Activated CD4-positive, alpha-beta memory T cell treated with anti-CD3 and anti-CD28 coated beads for 36 hours (primary cell): ENCODE measurements around the gene TTC7B. TPM values are rescaled to one million over a fixed set of nuclear protein-coding genes. Genes with fewer than 3 reads are reported as not detected.

ENCODE experiments used
- CTCF ChIA-PET: fragments of 350-600 bp; sonication (Branson Sonifier 250); formaldehyde crosslinking; loops from one replicate; lab custom pipeline; 2021; ENCODE audit warnings: antibody characterized with exemption, inconsistent platforms; lab: Charles Lee
- POLR2A ChIA-PET: fragments of 350-600 bp; sonication (Branson Sonifier 250); formaldehyde crosslinking; loops from one replicate; lab custom pipeline; 2021; ENCODE audit warnings: antibody characterized with exemption; lab: Charles Lee
- DNase-seq: peaks from one replicate; pipeline ENCODE4 v3.0.0-alpha.2; 2020
- H3K27ac Mint-ChIP-seq: one replicate; pipeline ENCODE4 v1.8.0; 2021; ENCODE audit warnings: mixed read lengths
- H3K27me3 Mint-ChIP-seq: one replicate; pipeline ENCODE4 v1.8.0; 2021; ENCODE audit warnings: mixed read lengths
- H3K36me3 Mint-ChIP-seq: one replicate; pipeline ENCODE4 v1.8.0; 2021; ENCODE audit warnings: mixed read lengths
- H3K4me1 Mint-ChIP-seq: one replicate; pipeline ENCODE4 v1.8.0; 2021; ENCODE audit warnings: low read depth, mixed read lengths
- H3K4me3 Mint-ChIP-seq: one replicate; pipeline ENCODE4 v1.8.0; 2021; ENCODE audit warnings: mild to moderate bottlenecking, mixed read lengths
- H3K9me3 Mint-ChIP-seq: one replicate; pipeline ENCODE4 v1.8.0; 2021; ENCODE audit warnings: mixed read lengths
- intact Hi-C: fragments of 100-400 bp; cut with micrococcal nuclease; formaldehyde crosslinking; loops from one replicate; pipeline ENCODE4 v1.15.1; 2023
- total RNA-seq, 2 experiments: library from RNA; stranded (reverse); gene quantifications; one replicate each; pipeline ENCODE4 v1.2.3, GENCODE V29; 2021

The TTC7B gene
- total RNA-seq, 2 experiments from 2014 or later: 9.3 to 12.4 TPM

GRCh38 chr14:90559811-90560492, 256.3 kb downstream of the TTC7B start:
- no peak overlapping the region for H3K4me3 Mint-ChIP-seq
- no peaks in the 10 kb centered on the region for H3K36me3 Mint-ChIP-seq
- no peaks in the 10 kb centered on the region for H3K4me1 Mint-ChIP-seq
- intact Hi-C loops: no loop called here
- H3K27me3 Mint-ChIP-seq: no peaks in the 10 kb centered on the region
- no peak overlapping the region for H3K27ac Mint-ChIP-seq
- DNase-seq: no peak
- H3K9me3 Mint-ChIP-seq: no peaks in the 10 kb centered on the region
- ChIA-PET CTCF (no interaction called here), POLR2A (no interaction called here)

DNA sequence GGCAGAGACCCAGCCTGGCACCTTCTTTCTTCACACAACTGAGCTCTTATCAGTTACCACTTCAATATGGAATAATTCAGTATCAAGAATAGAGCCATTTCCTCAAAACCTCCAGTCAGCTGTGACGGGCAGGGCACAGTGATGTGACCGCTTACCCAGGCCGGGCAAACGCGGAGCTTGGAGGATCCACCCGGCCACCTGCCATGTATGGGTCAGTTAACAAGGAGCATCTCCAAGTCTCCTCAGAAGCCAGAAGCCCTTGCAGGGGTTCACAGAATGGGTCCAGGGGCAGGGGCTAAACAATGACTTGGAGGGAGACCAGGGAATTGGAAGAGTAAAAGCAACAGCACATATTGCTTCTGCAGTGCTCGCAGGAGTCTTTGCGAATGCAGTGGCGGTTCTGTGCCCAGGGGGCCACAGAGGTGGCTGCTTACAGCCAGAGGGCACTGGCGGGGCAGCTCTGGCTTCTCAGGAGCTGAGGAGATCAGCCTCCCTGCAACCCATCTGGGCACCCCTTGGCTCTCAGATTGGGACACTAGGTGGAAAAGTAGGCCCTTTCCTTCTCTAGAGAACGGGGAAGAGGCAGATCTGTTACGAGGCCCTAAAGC, 257.1 kb downstream of the TTC7B start:
- POLR2A ChIA-PET: no interaction called here
- Mint-ChIP-seq H3K9me3 (no peaks in the 10 kb centered on the region), H3K36me3 (no peaks in the 10 kb centered on the region), H3K27me3 (no peaks in the 10 kb centered on the region), H3K27ac (no peak overlapping the region), H3K4me1 (no peaks in the 10 kb centered on the region), H3K4me3 (no peak overlapping the region)
- CTCF ChIA-PET: no interaction called here
- DNase-seq: no peak
- intact Hi-C loops: no loop called here

DNA sequence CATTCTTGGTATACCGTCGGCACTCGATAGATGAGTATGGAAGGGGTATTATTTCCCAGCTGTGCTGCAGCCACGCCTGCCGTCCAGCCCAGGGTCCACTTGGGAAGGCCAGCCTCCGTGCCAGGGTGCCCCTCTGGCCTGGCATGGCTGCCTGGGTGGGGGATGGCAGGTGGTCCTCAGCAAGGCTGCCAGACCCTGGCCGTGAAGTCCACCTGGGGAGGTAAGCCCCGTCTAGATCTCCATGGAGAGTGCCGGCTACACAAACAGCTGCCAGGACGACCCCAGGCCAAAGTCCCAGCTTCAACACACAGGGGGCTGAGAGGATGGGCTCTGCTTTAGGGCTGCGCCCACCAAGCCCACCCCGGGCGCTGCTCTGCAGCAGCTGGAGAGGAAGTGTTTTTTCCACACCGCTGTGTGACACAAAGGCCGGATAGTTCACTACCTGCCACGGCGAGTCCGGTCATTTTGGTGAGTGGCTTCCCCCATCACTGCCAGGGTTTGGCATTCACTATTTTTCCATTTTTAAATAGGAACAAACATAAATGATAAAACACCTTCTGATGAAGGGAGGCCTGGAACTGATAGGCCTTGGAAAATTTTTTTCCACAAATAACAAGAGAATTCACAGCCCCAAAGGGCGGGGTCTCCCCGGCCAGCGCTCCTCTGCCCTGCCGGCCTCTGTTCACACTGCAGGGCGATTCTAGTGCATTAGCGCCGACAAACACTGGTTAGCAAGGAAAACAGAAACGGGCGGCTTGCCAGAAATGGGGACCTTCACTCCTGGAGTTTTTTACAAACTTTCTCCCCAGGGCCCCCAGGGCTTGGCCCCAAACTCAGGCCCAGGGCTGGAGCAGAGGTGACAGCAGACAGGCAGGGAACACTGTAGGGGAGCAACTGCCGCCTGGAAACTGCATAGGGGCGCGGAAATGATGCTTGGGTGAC, 257.9 kb downstream of the TTC7B start:
- H3K27me3 Mint-ChIP-seq: no peaks in the 10 kb centered on the region
- H3K4me3 Mint-ChIP-seq: no peak overlapping the region
- CTCF ChIA-PET: no interaction called here
- no peak for DNase-seq
- H3K9me3 Mint-ChIP-seq: no peaks in the 10 kb centered on the region
- H3K36me3 Mint-ChIP-seq: no peaks in the 10 kb centered on the region
- H3K27ac Mint-ChIP-seq: no peak overlapping the region
- intact Hi-C loops: no loop called here
- POLR2A ChIA-PET: no interaction called here
- no peaks in the 10 kb centered on the region for H3K4me1 Mint-ChIP-seq

- Mint-ChIP-seq H3K4me3 (no peak overlapping the region), H3K27me3 (no peaks in the 10 kb centered on the region), H3K9me3 (no peaks in the 10 kb centered on the region), H3K4me1 (no peaks in the 10 kb centered on the region), H3K36me3 (no peaks in the 10 kb centered on the region), H3K27ac (no peak overlapping the region)
- ChIA-PET POLR2A (no interaction called here), CTCF (no interaction called here)
- intact Hi-C loops: no loop called here
- DNase-seq: no peak
Observed at GRCh38 chr14:90557516-90557915, 258.7 kb downstream of the TTC7B start.

DNA sequence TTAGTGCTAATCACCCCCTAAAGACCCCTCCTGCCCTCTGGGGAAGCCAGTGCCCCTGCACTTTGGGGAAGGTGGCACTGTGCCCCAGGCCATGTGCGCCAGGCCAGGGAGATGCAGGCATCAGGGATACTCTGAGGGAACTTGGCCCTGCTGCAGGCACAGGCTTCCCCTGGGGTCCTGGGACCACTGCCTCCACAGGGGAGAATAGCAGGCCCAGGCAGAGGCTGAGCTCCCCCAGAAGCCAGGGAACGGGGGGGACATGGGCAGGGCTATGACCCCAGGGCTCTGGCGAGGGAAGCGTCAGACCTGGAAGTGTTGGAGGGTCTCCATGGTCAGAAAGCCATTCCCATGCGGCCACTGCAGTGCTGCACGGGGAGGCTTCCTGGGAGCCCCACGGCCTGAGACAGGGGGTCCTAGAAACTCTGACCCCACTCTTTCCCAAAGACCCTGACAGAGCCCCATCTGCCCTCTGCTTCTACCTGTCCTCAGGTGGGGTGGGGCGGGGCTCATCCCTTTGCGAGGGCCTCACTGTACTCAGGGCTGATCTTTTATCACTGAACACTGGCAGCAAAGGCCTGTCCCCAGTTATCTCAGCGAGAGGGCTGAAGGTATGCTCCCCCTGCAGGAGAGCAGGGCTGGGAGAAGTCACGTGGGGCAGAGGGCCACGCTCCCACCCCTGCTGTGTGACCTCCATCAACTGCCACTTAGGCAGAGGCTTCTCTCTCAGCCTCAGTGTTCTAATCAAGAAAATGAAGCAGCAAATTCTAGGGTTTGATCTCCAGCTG, 259.4 kb downstream of the TTC7B start:
- Mint-ChIP-seq H3K4me3 (no peak overlapping the region), H3K4me1 (no peaks in the 10 kb centered on the region), H3K27me3 (no peaks in the 10 kb centered on the region), H3K36me3 (no peaks in the 10 kb centered on the region), H3K27ac (no peak overlapping the region), H3K9me3 (no peaks in the 10 kb centered on the region)
- ChIA-PET CTCF (no interaction called here), POLR2A (no interaction called here)
- intact Hi-C loops: no loop called here
- no peak for DNase-seq

DNA sequence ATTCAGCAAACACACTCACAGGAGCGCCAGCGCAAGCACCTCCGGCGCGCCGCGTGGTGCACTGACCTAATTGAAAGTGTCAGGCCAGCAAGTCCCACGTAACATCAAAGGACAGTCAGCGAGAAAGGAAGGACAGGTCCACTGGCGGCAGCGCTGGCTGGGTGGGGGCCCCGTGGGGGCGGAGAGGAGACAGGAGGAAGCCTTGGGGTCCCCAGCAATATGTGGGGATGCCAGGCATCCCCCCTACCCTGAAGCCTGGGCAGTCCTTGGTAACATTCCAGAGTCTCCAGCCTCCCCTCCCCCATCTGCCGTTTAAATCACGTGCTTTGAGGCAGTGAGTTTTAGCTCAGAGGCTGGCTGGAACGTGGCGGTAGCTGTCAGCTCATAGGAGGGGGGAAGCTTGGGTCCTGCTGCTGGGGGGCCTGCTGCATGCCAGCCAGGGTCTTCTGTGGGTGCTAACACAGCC, 260.2 kb downstream of the TTC7B start:
- no peaks in the 10 kb centered on the region for H3K36me3 Mint-ChIP-seq
- no peak overlapping the region for H3K27ac Mint-ChIP-seq

DNA sequence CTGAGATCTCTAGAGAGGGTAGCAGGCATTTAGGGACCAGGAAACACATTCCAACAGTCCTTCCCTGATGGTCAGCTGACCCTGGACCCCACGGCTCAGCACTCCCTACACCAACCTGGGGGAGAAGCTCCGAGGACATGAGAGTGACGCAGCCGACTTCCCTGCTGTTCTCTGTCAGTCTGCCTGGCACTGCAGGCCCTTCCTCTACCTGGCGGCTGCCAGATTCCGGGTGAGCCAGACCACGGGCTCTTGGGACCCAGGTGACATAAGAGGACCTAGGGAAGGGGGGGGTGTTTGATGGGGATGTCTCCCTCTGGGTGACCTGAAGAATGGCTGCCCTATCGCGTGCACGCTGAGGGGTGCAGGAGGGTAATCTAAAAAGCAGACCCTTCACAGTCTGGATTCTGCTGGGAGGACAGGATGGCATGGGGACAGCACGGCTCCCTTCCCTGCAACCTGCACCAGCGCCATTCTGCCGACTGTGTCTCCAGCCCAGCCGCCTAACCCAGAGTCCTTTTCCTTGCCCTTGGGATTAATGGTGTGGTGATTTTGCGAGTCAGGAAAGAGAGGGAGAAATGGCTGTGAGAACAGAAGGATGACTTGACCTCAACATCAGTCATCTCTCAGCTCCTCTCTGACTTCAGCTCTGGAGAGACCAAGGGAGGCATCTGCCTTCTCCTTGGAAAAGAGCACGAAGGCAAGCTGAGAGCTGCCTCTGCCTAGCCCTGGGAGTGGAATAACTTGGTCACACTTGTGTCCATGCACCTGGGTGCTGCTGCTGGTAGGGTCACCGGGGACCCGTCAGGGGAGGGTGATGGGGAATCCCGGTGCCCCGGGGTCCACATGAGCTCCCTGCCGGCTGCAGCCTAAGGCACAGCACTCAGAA, 260.9 kb downstream of the TTC7B start:
- no peaks in the 10 kb centered on the region for H3K9me3 Mint-ChIP-seq
- no peak overlapping the region for H3K27ac Mint-ChIP-seq
- DNase-seq: no peak
- POLR2A ChIA-PET: no interaction called here
- intact Hi-C loops: no loop called here
- no peaks in the 10 kb centered on the region for H3K4me1 Mint-ChIP-seq
- H3K4me3 Mint-ChIP-seq: no peak overlapping the region
- H3K27me3 Mint-ChIP-seq: no peaks in the 10 kb centered on the region
- CTCF ChIA-PET: no interaction called here
- no peaks in the 10 kb centered on the region for H3K36me3 Mint-ChIP-seq

More for the DNA sequence above, 260.2 kb downstream of the TTC7B start:
- intact Hi-C loops: no loop called here
- no peak overlapping the region for H3K4me3 Mint-ChIP-seq
- CTCF ChIA-PET: no interaction called here
- no peaks in the 10 kb centered on the region for H3K4me1 Mint-ChIP-seq
- POLR2A ChIA-PET: no interaction called here
- no peaks in the 10 kb centered on the region for H3K9me3 Mint-ChIP-seq
- DNase-seq: no peak
- H3K27me3 Mint-ChIP-seq: no peaks in the 10 kb centered on the region

DNA sequence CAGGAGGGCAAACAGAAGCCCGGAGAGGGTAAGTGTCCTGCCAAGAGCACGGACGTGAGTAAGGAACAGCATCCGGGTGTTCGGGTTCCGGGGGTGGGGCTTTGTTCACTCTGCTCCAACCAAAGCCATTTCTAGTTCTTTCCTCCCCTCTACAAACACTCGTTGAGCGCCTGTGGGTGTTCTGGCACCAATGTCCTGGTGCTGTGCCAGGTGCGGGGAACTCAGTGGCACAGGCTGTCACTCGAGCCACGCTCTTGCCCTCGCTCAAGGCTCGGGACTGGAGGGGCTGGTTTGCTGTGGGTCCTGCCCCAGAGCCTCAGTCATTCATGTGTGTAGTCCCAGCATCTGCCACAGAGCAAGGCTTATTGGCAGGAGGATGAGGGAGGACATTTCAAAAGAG, 261.9 kb downstream of the TTC7B start:
- no peak for DNase-seq
- no peaks in the 10 kb centered on the region for H3K4me1 Mint-ChIP-seq
- no peaks in the 10 kb centered on the region for H3K9me3 Mint-ChIP-seq
- H3K27ac Mint-ChIP-seq: no peak overlapping the region
- H3K4me3 Mint-ChIP-seq: no peak overlapping the region
- CTCF ChIA-PET: no interaction called here
- H3K27me3 Mint-ChIP-seq: no peaks in the 10 kb centered on the region
- intact Hi-C loops: no loop called here
- POLR2A ChIA-PET: no interaction called here
- no peaks in the 10 kb centered on the region for H3K36me3 Mint-ChIP-seq

- ChIA-PET POLR2A (no interaction called here), CTCF (interaction anchor here (0.9 kb wide), 1 partner anchor 204 kb away, joined by 3 read pairs; no protein-coding TSS in a partner anchor)
- H3K4me1 Mint-ChIP-seq: no peaks in the 10 kb centered on the region
- no peaks in the 10 kb centered on the region for H3K9me3 Mint-ChIP-seq
- H3K27me3 Mint-ChIP-seq: no peaks in the 10 kb centered on the region
- intact Hi-C loops: no loop called here
- H3K27ac Mint-ChIP-seq: no peak overlapping the region
- DNase-seq: no peak
- H3K4me3 Mint-ChIP-seq: no peak overlapping the region
- no peaks in the 10 kb centered on the region for H3K36me3 Mint-ChIP-seq
Observed at GRCh38 chr14:90553921-90554336, 262.3 kb downstream of the TTC7B start.

DNA sequence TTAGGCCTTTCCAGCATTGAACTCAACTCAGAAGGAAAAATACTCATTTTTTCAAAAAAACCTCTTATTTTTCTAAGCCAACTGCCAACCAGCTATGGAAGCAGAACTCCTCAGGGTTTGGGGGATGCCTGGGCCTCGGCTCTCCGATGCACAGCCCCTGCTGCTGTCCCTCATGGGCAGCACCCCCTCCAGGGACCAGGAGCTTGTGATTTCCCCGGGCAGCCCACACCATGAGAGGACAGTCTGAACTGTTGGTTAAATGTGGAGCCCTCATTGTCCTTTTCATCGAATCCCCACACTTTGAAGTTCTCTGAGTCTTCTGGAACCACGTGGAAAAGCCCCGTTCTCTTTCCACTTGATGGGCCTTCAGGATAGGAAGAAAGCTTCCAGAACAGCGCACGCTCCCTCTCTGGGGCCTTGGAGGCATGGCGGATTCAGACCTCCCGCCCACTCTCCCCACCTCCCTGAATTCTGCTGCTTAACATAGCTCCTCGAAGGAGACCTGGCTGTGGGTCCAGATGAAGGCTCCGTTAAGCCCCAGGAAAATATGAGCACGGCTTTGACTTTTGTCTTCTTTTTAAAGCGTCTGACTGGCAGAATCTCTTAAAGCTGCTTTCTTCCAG, 262.8 kb downstream of the TTC7B start:
- ChIA-PET CTCF (interaction anchor here (0.9 kb wide), 1 partner anchor 205 kb away, joined by 3 read pairs; no protein-coding TSS in a partner anchor), POLR2A (no interaction called here)
- no peak overlapping the region for H3K27ac Mint-ChIP-seq
- no peaks in the 10 kb centered on the region for H3K27me3 Mint-ChIP-seq
- no peaks in the 10 kb centered on the region for H3K4me1 Mint-ChIP-seq
- no peaks in the 10 kb centered on the region for H3K9me3 Mint-ChIP-seq
- no peak overlapping the region for H3K4me3 Mint-ChIP-seq
- intact Hi-C loops: no loop called here
- DNase-seq: no peak
- H3K36me3 Mint-ChIP-seq: no peaks in the 10 kb centered on the region
